ENCODE data around the gene TSPAN9.

The TSPAN9 gene

GRCh38 chr12:3271639-3272038, 194.5 kb downstream of the TSPAN9 start:
- TF ChIP-seq FOXP2 (optimal IDR thresholded peaks at IDR 0.05; ENCODE audit: borderline replicate concordance, extremely low read depth, extremely low read length, insufficient read depth) (no peak), REST (IDR thresholded peaks at IDR 0.05; ENCODE audit: insufficient read depth in 1 of 2, low read depth in 2 of 2, low read length in 2 of 2) (no peak), POLR2AphosphoS5 (IDR thresholded peaks at IDR 0.05; ENCODE audit: low read depth, low read length) (no peak), SIN3A (IDR thresholded peaks at IDR 0.05; ENCODE audit: borderline replicate concordance, insufficient read depth, low read length) (no peak), TAF1 (IDR thresholded peaks at IDR 0.05; ENCODE audit: borderline replicate concordance, insufficient read depth, low read length) (no peak)

DNA sequence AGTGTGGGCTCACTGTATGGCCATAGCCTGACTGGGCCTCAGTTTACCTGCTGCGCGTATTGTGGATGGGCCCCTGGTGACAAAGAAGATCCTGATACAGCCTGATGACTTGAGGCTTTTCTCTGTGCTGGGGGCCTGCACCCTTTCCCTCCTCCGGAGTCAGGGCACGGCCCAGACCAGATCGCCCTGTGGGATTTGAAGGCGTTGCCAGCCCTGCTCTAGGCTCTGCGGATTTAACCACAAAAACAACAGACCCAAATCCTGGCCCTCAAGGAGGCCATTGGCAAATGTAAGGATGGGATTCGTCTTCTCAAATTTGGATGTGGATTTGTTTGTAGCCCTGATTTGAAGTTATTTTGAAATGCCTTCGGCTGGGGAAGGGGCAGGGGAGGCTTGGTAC, 195.8 kb downstream of the TSPAN9 start:
- TF ChIP-seq FOXP2 (optimal IDR thresholded peaks at IDR 0.05; ENCODE audit: borderline replicate concordance, extremely low read depth, extremely low read length, insufficient read depth) (no peak), SIN3A (IDR thresholded peaks at IDR 0.05; ENCODE audit: borderline replicate concordance, insufficient read depth, low read length) (no peak), POLR2AphosphoS5 (IDR thresholded peaks at IDR 0.05; ENCODE audit: low read depth, low read length) (no peak), TAF1 (IDR thresholded peaks at IDR 0.05; ENCODE audit: borderline replicate concordance, insufficient read depth, low read length) (no peak), REST (IDR thresholded peaks at IDR 0.05; ENCODE audit: insufficient read depth in 1 of 2, low read depth in 2 of 2, low read length in 2 of 2) (no peak)

- no peak for TF ChIP-seq TAF1 (IDR thresholded peaks at IDR 0.05; ENCODE audit: borderline replicate concordance, insufficient read depth, low read length)
- no peak for TF ChIP-seq SIN3A (IDR thresholded peaks at IDR 0.05; ENCODE audit: borderline replicate concordance, insufficient read depth, low read length)
- TF ChIP-seq FOXP2 (optimal IDR thresholded peaks at IDR 0.05; ENCODE audit: borderline replicate concordance, extremely low read depth, extremely low read length, insufficient read depth), result no peak
- no peak for TF ChIP-seq REST (IDR thresholded peaks at IDR 0.05; ENCODE audit: insufficient read depth in 1 of 2, low read depth in 2 of 2, low read length in 2 of 2)
- no peak for TF ChIP-seq POLR2AphosphoS5 (IDR thresholded peaks at IDR 0.05; ENCODE audit: low read depth, low read length)
Measured at GRCh38 chr12:3273409-3273853, 196.3 kb downstream of the TSPAN9 start.

DNA sequence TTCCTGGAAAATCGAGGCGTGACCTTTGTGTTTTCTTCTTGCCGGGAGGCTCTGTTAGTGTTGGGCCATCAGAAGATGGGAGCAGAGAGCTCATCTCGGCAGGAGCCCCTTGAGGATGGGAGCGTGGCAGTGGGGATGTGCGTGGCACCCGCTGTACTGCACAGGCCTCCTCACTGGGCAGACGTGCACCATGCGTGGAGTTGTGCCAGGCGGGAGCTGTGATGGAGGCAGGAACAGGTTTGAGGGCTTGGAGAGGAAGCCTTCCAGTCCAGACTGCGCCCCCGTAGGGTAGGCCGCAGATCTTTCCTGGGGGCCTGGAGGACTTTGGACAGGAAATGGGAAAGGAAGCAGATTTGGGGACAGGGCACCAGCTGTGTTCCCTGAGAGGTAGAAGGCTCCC, 197.5 kb downstream of the TSPAN9 start:
- TF ChIP-seq TAF1 (IDR thresholded peaks at IDR 0.05; ENCODE audit: borderline replicate concordance, insufficient read depth, low read length) (no peak), SIN3A (IDR thresholded peaks at IDR 0.05; ENCODE audit: borderline replicate concordance, insufficient read depth, low read length) (no peak), REST (IDR thresholded peaks at IDR 0.05; ENCODE audit: insufficient read depth in 1 of 2, low read depth in 2 of 2, low read length in 2 of 2) (no peak), FOXP2 (optimal IDR thresholded peaks at IDR 0.05; ENCODE audit: borderline replicate concordance, extremely low read depth, extremely low read length, insufficient read depth) (no peak), POLR2AphosphoS5 (IDR thresholded peaks at IDR 0.05; ENCODE audit: low read depth, low read length) (no peak)
